HepG2 (cell line): Measurements from ENCODE around the gene SHISA7.

Experiments
- CREB1 ChIP-seq, 2 experiments: fragments of 450-650 bp in 1 of 2; IDR thresholded peaks; 2 replicates each; pipeline ENCODE4 v1.6.1; 2016 to 2017; ENCODE audit warnings: control low read depth in 1 of 2, mild to moderate bottlenecking in 1 of 2, missing compliant biosample characterization in 1 of 2, missing genetic modification characterization in 1 of 2
- NFE2L2 ChIP-seq: fragments of 150-350 bp; IDR thresholded peaks from 2 replicates; pipeline ENCODE4 v1.6.1; 2014; ENCODE audit warnings: low read length
- PCBP1 ChIP-seq: fragments of 200-400 bp; formaldehyde crosslinking; IDR thresholded peaks from 2 replicates; pipeline ENCODE4 v1.6.1; 2017; ENCODE audit warnings: mild to moderate bottlenecking, low read depth, low read length, borderline replicate concordance
- POLR2A ChIP-seq, 2 experiments: IDR thresholded peaks; 2 replicates each; pipeline ENCODE4 v1.6.1; 2011; ENCODE audit warnings: low read depth in 2 of 2, low read length in 2 of 2, mild to moderate bottlenecking in 1 of 2, moderate library complexity in 1 of 2; ENCODE audit not compliant: insufficient read depth in 1 of 2
- SMAD9 ChIP-seq: sonication (generic); formaldehyde crosslinking; IDR thresholded peaks from 2 replicates; pipeline ENCODE4 v1.5.1; 2020; ENCODE audit warnings: mild to moderate bottlenecking, missing genetic modification reagents
- TCF12 ChIP-seq, 2 experiments: fragments of 450-650 bp in 1 of 2; sonication (generic) in 1 of 2; formaldehyde crosslinking in 1 of 2; IDR thresholded peaks; 2 replicates each; pipeline versions ENCODE4 v1.6.1 to v1.8.0; 2017 to 2022; ENCODE audit warnings: antibody characterized with exemption in 1 of 2, mild to moderate bottlenecking in 1 of 2, missing genetic modification reagents in 1 of 2, moderate library complexity in 1 of 2
- TP53 ChIP-seq: sonication (generic); formaldehyde crosslinking; conservative IDR thresholded peaks from 2 replicates; pipeline ENCODE4 v1.4.0; 2020; ENCODE audit warnings: missing genetic modification reagents
- ZBTB40 ChIP-seq, 2 experiments: fragments of 450-650 bp in 1 of 2; sonication (generic) in 1 of 2; formaldehyde crosslinking in 1 of 2; IDR thresholded peaks; 2 replicates each; pipeline versions ENCODE4 v1.6.1 to v1.8.0; 2016 to 2022; ENCODE audit warnings: antibody characterized with exemption in 1 of 2, mild to moderate bottlenecking in 1 of 2, missing genetic modification reagents in 1 of 2

GRCh38 chr19:55491546-55492360 lies 48.7 kb upstream of the SHISA7 start:
- no peak for TF ChIP-seq PCBP1
- TF ChIP-seq TCF12 (IDR thresholded peaks at IDR 0.05) = no peak
- no peak for TF ChIP-seq TCF12 (CRISPR knock-in tag; IDR thresholded peaks at IDR 0.05)
- TF ChIP-seq TP53 (CRISPR knock-in tag) = no peak
- no peak for TF ChIP-seq CREB1 (IDR thresholded peaks at IDR 0.05)
- no peak for TF ChIP-seq CREB1 (CRISPR knock-in tag; IDR thresholded peaks at IDR 0.05)
- no peak for TF ChIP-seq ZBTB40 (IDR thresholded peaks at IDR 0.05)
- TF ChIP-seq ZBTB40 (CRISPR knock-in tag; IDR thresholded peaks at IDR 0.05) = no peak
- TF ChIP-seq POLR2A (IDR thresholded peaks at IDR 0.05; ENCODE audit: insufficient read depth in 1 of 2, low read depth in 2 of 2, low read length in 2 of 2) = no peak
- no peak for TF ChIP-seq SMAD9 (CRISPR knock-in tag)
- TF ChIP-seq NFE2L2 = no peak
